AG04449 (cell line): Measurements from ENCODE around the gene CACNA1G.

Experiments
- CTCF ChIA-PET: fragments of 350-600 bp; formaldehyde crosslinking; extraction: SDS; loops from one replicate; lab custom pipeline; 2021; ENCODE audit warnings: antibody characterized with exemption; lab: Yijun Ruan, JAX
- POLR2A ChIA-PET: fragments of 400-600, 350-600 bp; formaldehyde crosslinking; extraction: SDS; loops from one replicate; lab custom pipeline; 2020; ENCODE audit warnings: antibody characterized with exemption, inconsistent platforms; lab: Yijun Ruan, JAX
- DNase-seq: peaks from one replicate; pipeline ENCODE4 v3.0.0-alpha.2; 2010; ENCODE audit warnings: low read depth, low spot score
- H3K4me3 ChIP-seq: 2 replicates; pipeline ENCODE4 v1.5.1; 2011; ENCODE audit warnings: low read depth, mild to moderate bottlenecking, control low read depth, low read length
- CTCF ChIP-seq: IDR thresholded peaks from one replicate; pipeline ENCODE4 v1.5.1; 2011; ENCODE audit warnings: mild to moderate bottlenecking, moderate library complexity, low read length, control low read depth, inconsistent platforms; ENCODE audit not compliant: insufficient read depth; ENCODE audit errors: missing control alignments

Gene CACNA1G

GRCh38 chr17:50667259-50668024, 106.9 kb downstream of the CACNA1G start:
- CTCF ChIA-PET, result interaction anchor here (1.6 to 3.7 kb wide), 4 partner anchors 13 to 117 kb away, joined by 5 to 23 read pairs (median 12); no protein-coding TSS in a partner anchor
- no peak overlapping the region for H3K4me3 ChIP-seq
- no peak for TF ChIP-seq CTCF
- no peak for DNase-seq
- POLR2A ChIA-PET, result interaction anchor here (1.8 kb wide), 1 partner anchor 29 kb away, joined by 4 read pairs; no protein-coding TSS in a partner anchor

GRCh38 chr17:50668025-50668837, 107.7 kb downstream of the CACNA1G start:
- TF ChIP-seq CTCF, result no peak
- CTCF ChIA-PET, result interaction anchor here (1.6 to 3.7 kb wide), 4 partner anchors 12 to 118 kb away, joined by 5 to 23 read pairs (median 12); no protein-coding TSS in a partner anchor
- H3K4me3 ChIP-seq, result peak overlapping the region; percentile 3
- no peak for DNase-seq
- POLR2A ChIA-PET, result interaction anchor here (1.8 kb wide), 1 partner anchor 29 kb away, joined by 4 read pairs; no protein-coding TSS in a partner anchor

- H3K4me3 ChIP-seq, result no peak overlapping the region
- no peak for TF ChIP-seq CTCF
- DNase-seq, result no peak
- CTCF ChIA-PET, result interaction anchor here (1.6 to 3.7 kb wide), 5 partner anchors 11 to 119 kb away, joined by 5 to 23 read pairs (median 11); partner anchors contain the start of gene ABCC3
- POLR2A ChIA-PET, result interaction anchor here (0.9 to 1.8 kb wide), 2 partner anchors 15 to 30 kb away, joined by 3 to 4 read pairs; no protein-coding TSS in a partner anchor
These were observed 108.5 kb downstream of the CACNA1G start for GRCh38 chr17:50668838-50669581.

- DNase-seq, result no peak
- no peak for TF ChIP-seq CTCF
- ChIA-PET POLR2A (no interaction called here), CTCF (interaction anchor here (2.1 to 2.2 kb wide), 2 partner anchors 23 to 121 kb away, joined by 7 to 11 read pairs; no protein-coding TSS in a partner anchor)
- H3K4me3 ChIP-seq, result no peak overlapping the region
These were observed 111.6 kb downstream of the CACNA1G start for GRCh38 chr17:50672071-50672470.

GRCh38 chr17:50672831-50673551, 112.5 kb downstream of the CACNA1G start:
- no peak for DNase-seq
- ChIA-PET CTCF (interaction anchor here (0.8 to 3.5 kb wide), 5 partner anchors 8 to 122 kb away, joined by 3 to 12 read pairs (median 7); no protein-coding TSS in a partner anchor), POLR2A (interaction anchor here (0.9 kb wide), 1 partner anchor 11 kb away, joined by 3 read pairs; no protein-coding TSS in a partner anchor)
- no peak overlapping the region for H3K4me3 ChIP-seq
- no peak for TF ChIP-seq CTCF
